Frontal cortex (tissue), 4 donors: ENCODE measurements around the gene STARD10. TPM values are rescaled to one million over a fixed set of nuclear protein-coding genes. Genes with fewer than 3 reads are reported as not detected.

Experiments used
- DNase-seq, 2 donors: peaks; one replicate each; pipeline ENCODE4 v3.0.0; 2012; ENCODE audit warnings: low spot score in 2 of 2
- FAIRE-seq: peaks from 2 replicates; lab custom pipeline; 2012; peaks lifted over from hg19 to GRCh38; lab: Jason Lieb, UNC
- total RNA-seq: library from RNA; depleted of rRNA; stranded (reverse); fragments of >200 nt; gene quantifications from one replicate; pipeline ENCODE4 v1.2.3, GENCODE V29; 2014
- donor health status: control.
- donor health status: control.
- donor health status: control.

The STARD10 gene
- total RNA-seq, 1 donor from 2014 or later = 37.9 TPM

- FAIRE-seq = no peak
- no peak for DNase-seq
These were observed 42.4 kb downstream of the STARD10 start for GRCh38 chr11:72751116-72752087.

GRCh38 chr11:72750556-72751115 lies 43.2 kb downstream of the STARD10 start:
- DNase-seq (no peak), FAIRE-seq (no peak)

- DNase-seq = peak; percentile 59 to 75
- FAIRE-seq = no peak
These were observed 43.8 kb downstream of the STARD10 start for GRCh38 chr11:72750086-72750485.

- DNase-seq (no peak), FAIRE-seq (no peak)
These were observed 46.5 kb downstream of the STARD10 start for GRCh38 chr11:72747289-72747855.

DNA sequence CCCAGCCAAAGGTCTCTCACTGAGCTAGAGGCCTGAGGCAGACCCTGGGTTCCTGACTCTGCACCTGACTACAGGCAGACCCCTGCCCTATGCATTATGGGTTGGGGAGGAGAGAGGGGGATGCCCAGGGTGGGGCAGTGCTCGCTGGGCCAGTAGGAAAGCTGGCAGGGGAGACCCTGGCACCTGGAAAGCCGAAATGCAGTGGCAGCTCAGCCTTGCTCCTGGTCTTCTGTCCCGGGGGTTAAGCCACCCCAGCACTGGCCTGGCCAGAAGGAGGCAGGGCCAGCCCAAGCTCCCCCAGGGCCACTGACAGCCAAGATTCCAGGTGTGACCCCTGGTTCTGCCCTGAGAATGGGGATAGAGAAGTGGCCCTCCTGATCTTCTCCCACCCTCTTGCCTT lies 47.0 kb downstream of the STARD10 start:
- DNase-seq (no peak), FAIRE-seq (no peak)

DNA sequence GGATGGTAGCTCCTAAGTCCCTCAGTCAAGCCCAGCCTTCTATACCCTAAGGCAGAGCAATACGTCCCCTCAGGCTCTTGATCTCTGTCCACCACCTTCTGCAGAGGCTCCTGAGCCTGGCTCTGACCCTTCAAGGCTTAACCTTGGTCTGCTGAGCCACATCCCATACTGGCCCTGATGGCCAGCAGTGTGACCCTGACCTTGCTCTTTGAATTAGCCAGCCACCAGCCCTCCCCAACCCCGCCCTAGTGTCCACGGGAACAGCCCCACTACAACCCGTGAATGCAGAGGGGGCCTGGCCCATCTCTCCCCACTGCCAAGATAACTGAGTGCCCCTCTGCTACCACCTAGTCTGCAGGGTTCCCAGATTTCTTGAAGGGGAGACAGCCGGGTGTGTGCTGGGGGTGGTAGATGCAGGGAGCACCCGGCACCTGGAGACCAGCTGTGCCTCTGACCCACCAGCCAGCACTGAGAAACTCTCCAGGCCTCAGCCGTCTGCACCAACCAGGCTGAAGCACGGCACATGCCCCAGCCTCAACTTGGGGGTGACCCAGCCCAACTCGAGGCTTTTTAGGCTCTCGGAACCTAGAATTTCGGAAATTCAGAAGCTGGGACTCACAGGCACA lies 47.8 kb downstream of the STARD10 start:
- DNase-seq (no peak), FAIRE-seq (no peak)

GRCh38 chr11:72745511-72745910 lies 48.3 kb downstream of the STARD10 start:
- FAIRE-seq = no peak
- DNase-seq = no peak

DNA sequence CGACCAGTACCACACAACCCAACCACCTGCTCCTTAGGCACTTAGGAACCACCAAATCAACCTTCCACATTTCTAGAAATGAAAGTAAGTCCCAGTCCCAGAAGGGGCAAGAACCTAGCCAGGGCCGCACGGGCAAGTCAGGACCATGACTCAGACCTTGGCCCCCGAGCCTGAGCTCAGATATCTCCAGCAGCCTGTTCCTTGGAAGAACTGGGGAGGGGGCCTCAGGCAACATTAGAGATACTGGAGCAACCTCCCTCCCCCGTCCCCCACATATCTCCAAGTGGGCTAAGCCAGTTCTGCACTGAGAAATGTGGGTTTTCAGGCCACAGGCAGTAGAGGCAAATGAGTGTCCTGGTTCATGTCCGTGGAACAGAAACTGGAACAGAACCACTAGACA lies 49.4 kb downstream of the STARD10 start:
- FAIRE-seq (no peak), DNase-seq (no peak)

GRCh38 chr11:72743321-72744221 lies 50.3 kb downstream of the STARD10 start:
- DNase-seq (no peak), FAIRE-seq (no peak)

DNA sequence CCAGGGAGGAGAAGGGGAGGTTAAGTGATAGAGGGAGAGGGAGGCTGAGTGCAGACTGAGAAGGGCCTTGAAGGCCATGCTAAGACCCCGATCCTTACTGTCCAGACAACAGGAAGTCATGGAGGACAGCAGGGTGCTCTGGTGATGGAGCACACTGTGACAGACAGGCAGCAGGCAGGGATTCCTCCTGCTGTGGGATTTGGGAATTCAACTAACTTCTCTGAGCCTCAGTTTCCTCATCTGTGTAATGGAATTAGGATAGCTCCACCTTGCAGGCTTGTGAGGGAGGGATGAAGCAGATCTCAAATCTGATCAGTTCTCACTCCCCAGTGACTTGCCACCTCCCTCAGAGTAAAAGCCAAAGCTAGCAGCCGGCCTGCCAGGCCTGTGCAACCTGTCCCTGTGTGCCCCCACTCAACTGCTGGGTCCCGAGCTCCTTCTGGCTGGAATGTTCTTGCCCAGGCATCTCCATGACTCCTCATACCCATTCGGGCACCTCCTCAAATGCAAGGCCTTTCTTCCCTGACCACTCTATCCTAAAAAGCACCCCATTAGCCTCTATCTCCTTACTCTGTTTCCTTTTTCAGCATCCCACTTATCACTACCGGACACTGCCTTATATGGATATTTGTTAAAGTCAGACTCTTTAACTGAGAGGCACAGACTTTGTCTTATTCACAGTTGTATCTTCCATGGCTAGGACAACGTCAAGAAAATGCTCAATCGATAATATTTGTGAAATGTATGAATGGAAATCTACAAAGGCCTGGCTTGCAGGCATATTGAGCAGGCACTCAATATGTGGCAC lies 51.1 kb downstream of the STARD10 start:
- DNase-seq = no peak
- FAIRE-seq = no peak

DNA sequence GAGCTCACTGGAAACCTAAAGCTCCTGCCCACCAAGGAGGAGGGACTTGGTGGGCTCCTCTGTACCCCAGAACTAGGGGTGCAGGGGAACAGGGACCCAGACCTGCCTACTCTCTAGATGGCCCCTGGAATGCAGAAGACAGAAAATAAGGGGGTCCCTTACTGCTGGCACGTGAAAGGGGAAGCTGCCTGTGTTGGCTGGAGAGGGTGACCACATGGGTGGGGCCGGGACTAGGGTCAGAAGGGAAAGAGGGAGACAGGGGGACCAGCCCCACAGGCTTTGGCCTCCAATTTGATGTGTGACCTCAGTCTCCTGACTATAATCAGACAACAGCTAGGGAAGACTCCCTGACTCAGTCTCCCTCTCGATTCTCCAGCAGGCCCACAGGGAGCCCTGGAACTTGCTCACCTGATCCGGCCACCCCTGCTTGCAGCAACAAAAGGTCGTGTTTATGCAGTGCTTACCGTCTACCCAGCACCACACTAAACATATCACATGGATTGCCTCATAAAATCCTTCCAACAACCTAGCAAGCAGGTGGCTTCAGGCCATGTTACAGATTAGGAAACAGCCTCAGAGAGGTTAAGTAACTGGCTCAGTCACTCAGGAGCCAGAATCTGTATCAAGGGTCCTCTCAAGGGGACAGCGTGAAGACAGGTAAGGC lies 51.9 kb downstream of the STARD10 start:
- FAIRE-seq = no peak
- DNase-seq = no peak

- FAIRE-seq (no peak), DNase-seq (no peak)
These were observed 52.4 kb downstream of the STARD10 start for GRCh38 chr11:72741429-72741833.

GRCh38 chr11:72740562-72741428 lies 53.1 kb downstream of the STARD10 start:
- FAIRE-seq = no peak
- no peak for DNase-seq

DNA sequence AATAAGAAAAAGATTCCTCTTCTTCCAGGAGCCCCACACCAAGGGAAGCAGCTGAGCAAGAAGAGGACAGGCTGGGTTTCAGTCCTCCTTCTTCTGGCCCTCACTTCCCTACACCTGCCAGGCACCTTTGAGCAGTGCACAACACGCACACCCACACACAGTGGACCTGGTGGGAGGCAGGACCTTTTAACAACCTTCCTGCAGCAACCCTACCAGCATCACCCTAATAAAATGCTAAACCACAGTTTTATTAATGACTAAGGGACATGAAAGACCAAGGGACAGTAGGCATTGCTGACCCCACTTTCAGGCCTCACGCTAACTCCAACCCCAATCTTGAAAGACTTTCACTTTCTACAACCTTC lies 53.8 kb downstream of the STARD10 start:
- no peak for FAIRE-seq
- DNase-seq = no peak

DNA sequence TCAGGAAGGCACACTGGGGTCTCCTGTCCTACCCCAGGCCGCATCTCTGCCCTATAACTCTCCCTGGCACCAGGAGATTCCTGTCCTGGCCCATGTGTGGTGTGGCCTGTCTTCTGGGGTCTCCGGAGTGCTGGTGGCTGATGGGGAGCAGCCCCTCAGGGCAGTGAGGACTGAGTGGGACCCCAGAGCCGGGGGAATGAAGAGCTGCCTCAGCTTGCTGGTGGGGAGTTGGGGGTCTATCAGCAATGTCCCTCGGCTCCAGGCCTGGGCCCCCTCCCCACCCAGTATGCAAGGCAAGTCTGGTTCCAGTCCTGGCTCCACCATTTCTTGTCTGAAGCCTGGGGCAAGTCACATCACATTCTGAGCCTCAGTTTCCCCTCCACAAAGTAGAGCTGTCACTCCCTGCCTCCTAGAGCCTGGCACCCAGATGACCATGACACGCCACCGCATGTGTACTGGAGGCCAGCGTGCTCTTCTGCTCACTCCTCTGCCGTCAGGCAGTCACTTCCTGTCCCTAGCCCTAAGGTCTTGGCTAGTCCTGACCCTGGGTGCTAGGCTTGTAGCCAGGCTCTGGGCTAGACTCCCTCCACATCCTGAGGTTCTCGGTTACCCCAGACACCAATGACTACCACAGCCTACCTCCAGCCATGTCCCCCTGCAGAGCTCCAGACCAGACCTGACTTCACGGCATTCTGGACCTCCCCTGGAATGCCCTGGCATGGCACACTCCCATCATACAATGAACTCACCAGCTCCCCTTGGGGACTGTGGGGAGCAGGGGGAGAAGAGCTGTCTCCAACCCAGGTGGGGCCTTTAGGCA lies 54.4 kb downstream of the STARD10 start:
- DNase-seq = no peak
- no peak for FAIRE-seq
